WTC11 (cell line): ENCODE data around the gene NPL. TPM values are rescaled to one million over a fixed set of nuclear protein-coding genes. Genes with fewer than 3 reads are reported as not detected.

Experiments
- ATAC-seq: fragments of 200-7000 bp; cut with Tn5 transposase; 2 replicates; pipeline ENCODE4 v1.10.0; 2021; ENCODE audit warnings: mild to moderate bottlenecking, moderate library complexity
- CTCF ChIA-PET: fragments of 300-600 bp; sonication (Branson Sonifier 250); formaldehyde crosslinking; loops from one replicate; lab custom pipeline; 2021; ENCODE audit warnings: antibody characterized with exemption; lab: Charles Lee
- POLR2A ChIA-PET: fragments of 350-600 bp; sonication (Branson Sonifier 250); formaldehyde crosslinking; loops from one replicate; lab custom pipeline; 2021; ENCODE audit warnings: antibody characterized with exemption; lab: Charles Lee
- DNase-seq: peaks from one replicate; pipeline ENCODE4 v3.0.0; 2021; ENCODE audit warnings: low spot score
- H3K27ac Mint-ChIP-seq: 2 replicates; pipeline ENCODE4 v1.8.0; 2021; ENCODE audit warnings: mixed read lengths
- H3K27me3 Mint-ChIP-seq: 2 replicates; pipeline ENCODE4 v1.8.0; 2021; ENCODE audit warnings: low read depth, mild to moderate bottlenecking, moderate library complexity, mixed read lengths
- H3K36me3 Mint-ChIP-seq: 2 replicates; pipeline ENCODE4 v1.8.0; 2021; ENCODE audit warnings: mixed read lengths
- H3K4me1 Mint-ChIP-seq: 2 replicates; pipeline ENCODE4 v1.8.0; 2022; ENCODE audit warnings: mixed read lengths
- H3K4me3 Mint-ChIP-seq: 2 replicates; pipeline ENCODE4 v1.8.0; 2021; ENCODE audit warnings: mild to moderate bottlenecking, moderate library complexity, mixed read lengths
- H3K9me3 Mint-ChIP-seq: 2 replicates; pipeline ENCODE4 v1.8.0; 2021; ENCODE audit warnings: mixed read lengths
- ATF3 ChIP-seq: sonication (generic); formaldehyde crosslinking; conservative IDR thresholded peaks from 2 replicates; pipeline ENCODE4 v1.8.1; 2022; ENCODE audit warnings: mild to moderate bottlenecking, missing genetic modification reagents
- ATF6 ChIP-seq: sonication (generic); formaldehyde crosslinking; IDR thresholded peaks from 2 replicates; pipeline ENCODE4 v1.8.1; 2023; ENCODE audit warnings: mild to moderate bottlenecking, missing genetic modification reagents
- CREB1 ChIP-seq: sonication (generic); formaldehyde crosslinking; IDR thresholded peaks from 2 replicates; pipeline ENCODE4 v1.8.0; 2023; ENCODE audit warnings: mild to moderate bottlenecking, missing genetic modification reagents
- ETV6 ChIP-seq: sonication (generic); formaldehyde crosslinking; IDR thresholded peaks from 2 replicates; pipeline ENCODE4 v1.8.1; 2022; ENCODE audit warnings: mild to moderate bottlenecking, missing genetic modification reagents
- FOXP1 ChIP-seq: sonication (generic); formaldehyde crosslinking; IDR thresholded peaks from 2 replicates; pipeline ENCODE4 v1.8.0; 2022; ENCODE audit warnings: missing genetic modification reagents, mild to moderate bottlenecking, moderate library complexity, borderline replicate concordance
- FOXP4 ChIP-seq: sonication (generic); formaldehyde crosslinking; IDR thresholded peaks from 2 replicates; pipeline ENCODE4 v1.8.0; 2022; ENCODE audit warnings: mild to moderate bottlenecking, missing genetic modification reagents
- GTF2I ChIP-seq: fragments of 250-450 bp; sonication (Bioruptor Pico); conservative IDR thresholded peaks from 2 replicates; pipeline ENCODE4 v1.4.0; 2021; ENCODE audit warnings: mild to moderate bottlenecking
- JAZF1 ChIP-seq: fragments of 250-450 bp; sonication (Bioruptor Pico); IDR thresholded peaks from 2 replicates; pipeline ENCODE4 v1.9.0; 2021; ENCODE audit warnings: moderate library complexity, mild to moderate bottlenecking, inconsistent platforms
- JUN ChIP-seq: sonication (generic); formaldehyde crosslinking; IDR thresholded peaks from 2 replicates; pipeline ENCODE4 v1.8.0; 2023; ENCODE audit warnings: mild to moderate bottlenecking, missing genetic modification reagents
- NFATC4 ChIP-seq: fragments of 250-450 bp; sonication (Bioruptor Pico); IDR thresholded peaks from 2 replicates; pipeline ENCODE4 v1.9.0; 2021; ENCODE audit warnings: mild to moderate bottlenecking
- TCF7 ChIP-seq: sonication (generic); formaldehyde crosslinking; IDR thresholded peaks from 2 replicates; pipeline ENCODE4 v1.8.0; 2022; ENCODE audit warnings: mild to moderate bottlenecking, low read depth, missing genetic modification reagents, moderate library complexity
- TEAD1 ChIP-seq: sonication (generic); formaldehyde crosslinking; IDR thresholded peaks from 2 replicates; pipeline ENCODE4 v1.8.0; 2022; ENCODE audit warnings: mild to moderate bottlenecking, missing genetic modification reagents
- ZNF671 ChIP-seq: fragments of 250-450 bp; sonication (Bioruptor Pico); IDR thresholded peaks from 2 replicates; pipeline ENCODE4 v1.8.0; 2021; ENCODE audit warnings: mild to moderate bottlenecking
- total RNA-seq: library from RNA; stranded (reverse); gene quantifications from 3 replicates; pipeline ENCODE4 v1.2.3, GENCODE V29; 2021
- TF ChIP-seq, protein P1 (sequence below): sonication (generic); formaldehyde crosslinking; IDR thresholded peaks from 2 replicates; pipeline ENCODE4 v1.8.1; 2022; ENCODE audit warnings: missing genetic modification reagents, borderline replicate concordance
- TF ChIP-seq, protein P2 (sequence below): fragments of 250-450 bp; sonication (Bioruptor Pico); IDR thresholded peaks from 2 replicates; pipeline ENCODE4 v2.1.2; 2022; ENCODE audit warnings: mild to moderate bottlenecking, moderate library complexity

The NPL gene
- total RNA-seq, 1 experiment from 2014 or later, result 3.6 TPM

DNA sequence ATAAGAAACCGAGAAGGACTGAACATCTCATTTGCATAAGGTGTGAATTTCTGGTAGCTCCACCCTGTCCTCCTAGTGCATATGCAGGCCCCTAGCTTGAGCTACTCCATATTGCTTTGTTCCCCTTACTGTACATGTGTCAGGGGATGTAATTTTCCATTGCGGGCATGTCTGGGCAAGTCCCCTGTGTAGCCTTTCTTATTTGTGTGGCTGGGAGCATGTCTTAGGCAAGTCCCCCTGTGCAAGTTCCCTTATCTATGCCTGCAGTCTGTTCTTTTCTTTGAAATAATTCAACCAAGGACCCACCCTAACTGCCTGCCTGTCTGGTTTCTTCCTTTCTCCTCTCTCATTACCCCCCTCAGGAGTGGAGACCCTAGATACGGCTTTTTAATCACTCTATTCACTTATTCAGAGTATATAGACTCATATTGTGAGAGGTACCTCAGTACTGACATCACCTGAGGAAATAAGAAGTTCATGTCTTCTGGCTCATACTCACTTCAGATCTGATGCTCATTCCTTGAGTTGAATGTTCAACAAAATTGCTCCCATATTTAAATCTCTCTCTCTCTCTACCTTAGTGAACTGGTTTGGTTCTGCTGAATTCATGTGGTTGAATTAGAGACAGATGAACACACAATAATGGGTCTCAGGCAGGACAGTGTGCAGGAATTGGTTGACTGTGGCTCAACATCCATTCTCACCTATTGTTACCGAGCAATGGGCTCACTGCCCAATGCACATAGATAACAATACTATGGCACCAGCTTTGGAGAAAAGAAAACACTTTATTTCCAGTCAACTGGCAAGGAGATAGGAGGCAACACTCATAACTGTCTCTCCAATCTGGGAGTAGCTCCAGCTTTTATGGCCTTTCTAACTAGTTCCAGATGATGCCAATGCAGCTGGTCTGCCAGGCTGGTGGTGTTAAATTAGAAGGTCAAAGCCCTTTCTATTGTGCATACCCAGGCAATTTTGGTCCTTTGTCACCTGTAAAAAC lies 27.9 kb upstream of the NPL start (continued):
- TF ChIP-seq FOXP4 (CRISPR knock-in tag) (no peak), ATF3 (CRISPR knock-in tag) (no peak)

DNA sequence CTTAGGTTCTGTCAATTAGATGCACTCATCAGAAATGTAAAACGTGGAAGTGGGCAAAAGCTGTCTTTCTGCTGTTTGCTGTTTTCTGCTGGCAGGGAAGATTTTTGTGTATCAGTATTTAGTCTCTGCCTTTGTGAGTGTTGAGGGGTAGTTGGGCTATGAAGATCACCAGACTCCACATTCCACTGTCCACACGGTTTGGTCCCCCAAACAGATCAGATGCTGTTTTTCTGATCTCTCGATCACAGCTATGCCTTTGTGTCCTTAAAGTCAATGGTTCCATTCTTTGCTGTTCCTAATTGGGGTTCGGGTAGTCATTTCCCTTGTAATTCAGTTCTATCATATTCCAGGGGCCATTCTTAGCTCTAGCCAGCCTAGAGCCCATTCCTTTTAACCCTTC lies 27.0 kb upstream of the NPL start:
- peaks cover 24% of the 10 kb centered on the region for H3K9me3 Mint-ChIP-seq
- no peak overlapping the region for H3K27ac Mint-ChIP-seq
- TF ChIP-seq GTF2I (CRISPR knock-in tag) (no peak), TCF7 (CRISPR knock-in tag) (no peak), TEAD1 (CRISPR knock-in tag) (no peak), ZNF671 (CRISPR knock-in tag) (no peak), CREB1 (CRISPR knock-in tag) (no peak), NFATC4 (CRISPR knock-in tag) (no peak), JAZF1 (CRISPR knock-in tag) (no peak), FOXP1 (no peak), ATF6 (CRISPR knock-in tag) (no peak), JUN (CRISPR knock-in tag) (no peak), ETV6 (no peak)
- TF ChIP-seq, protein P1, sequence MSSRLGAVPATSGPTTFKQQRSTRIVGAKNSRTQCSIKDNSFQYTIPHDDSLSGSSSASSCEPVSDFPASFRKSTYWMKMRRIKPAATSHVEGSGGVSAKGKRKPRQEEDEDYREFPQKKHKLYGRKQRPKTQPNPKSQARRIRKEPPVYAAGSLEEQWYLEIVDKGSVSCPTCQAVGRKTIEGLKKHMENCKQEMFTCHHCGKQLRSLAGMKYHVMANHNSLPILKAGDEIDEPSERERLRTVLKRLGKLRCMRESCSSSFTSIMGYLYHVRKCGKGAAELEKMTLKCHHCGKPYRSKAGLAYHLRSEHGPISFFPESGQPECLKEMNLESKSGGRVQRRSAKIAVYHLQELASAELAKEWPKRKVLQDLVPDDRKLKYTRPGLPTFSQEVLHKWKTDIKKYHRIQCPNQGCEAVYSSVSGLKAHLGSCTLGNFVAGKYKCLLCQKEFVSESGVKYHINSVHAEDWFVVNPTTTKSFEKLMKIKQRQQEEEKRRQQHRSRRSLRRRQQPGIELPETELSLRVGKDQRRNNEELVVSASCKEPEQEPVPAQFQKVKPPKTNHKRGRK, result no peak
- TF ChIP-seq, protein P2, sequence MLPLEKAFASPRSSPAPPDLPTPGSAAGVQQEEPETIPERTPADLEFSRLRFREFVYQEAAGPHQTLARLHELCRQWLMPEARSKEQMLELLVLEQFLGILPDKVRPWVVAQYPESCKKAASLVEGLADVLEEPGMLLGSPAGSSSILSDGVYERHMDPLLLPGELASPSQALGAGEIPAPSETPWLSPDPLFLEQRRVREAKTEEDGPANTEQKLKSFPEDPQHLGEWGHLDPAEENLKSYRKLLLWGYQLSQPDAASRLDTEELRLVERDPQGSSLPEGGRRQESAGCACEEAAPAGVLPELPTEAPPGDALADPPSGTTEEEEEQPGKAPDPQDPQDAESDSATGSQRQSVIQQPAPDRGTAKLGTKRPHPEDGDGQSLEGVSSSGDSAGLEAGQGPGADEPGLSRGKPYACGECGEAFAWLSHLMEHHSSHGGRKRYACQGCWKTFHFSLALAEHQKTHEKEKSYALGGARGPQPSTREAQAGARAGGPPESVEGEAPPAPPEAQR (CRISPR knock-in tag), result no peak
- CTCF ChIA-PET, result interaction anchor here (1.0 to 2.8 kb wide), 3 partner anchors 19 to 63 kb away, joined by 3 to 14 read pairs (median 4); no protein-coding TSS in a partner anchor
- no peaks in the 10 kb centered on the region for H3K27me3 Mint-ChIP-seq
- POLR2A ChIA-PET, result no interaction called here
- H3K36me3 Mint-ChIP-seq, result peaks cover 17% of the 10 kb centered on the region
- no peak for ATAC-seq
- no peak for DNase-seq
- peaks cover 20% of the 10 kb centered on the region for H3K4me1 Mint-ChIP-seq
- H3K4me3 Mint-ChIP-seq, result no peak overlapping the region
